Fibroblast of skin of left biceps (primary cell): ENCODE data around the gene SFR1.
A peak's percentile ranks its signal among the peaks of the same experiment; 100 is the strongest.
"Not testable (repeated sequence)": the region's sequence is repeated elsewhere in the genome, so short reads cannot be mapped to it uniquely, and the experiment has no call there.

Experiments used
- DNase-seq, 2 experiments: peaks; one replicate each; pipeline ENCODE4 v3.0.0-alpha.2; 2013; ENCODE audit warnings: low read depth in 2 of 2

The SFR1 gene

GRCh38 chr10:104109908-104110662, 11.9 kb upstream of the SFR1 start:
- peak; percentile 79 for DNase-seq

- no peak for DNase-seq
These were observed 8.5 kb upstream of the SFR1 start for GRCh38 chr10:104113376-104113956.

- DNase-seq: no peak
These were observed 4.1 kb upstream of the SFR1 start for GRCh38 chr10:104117839-104118323.

DNA sequence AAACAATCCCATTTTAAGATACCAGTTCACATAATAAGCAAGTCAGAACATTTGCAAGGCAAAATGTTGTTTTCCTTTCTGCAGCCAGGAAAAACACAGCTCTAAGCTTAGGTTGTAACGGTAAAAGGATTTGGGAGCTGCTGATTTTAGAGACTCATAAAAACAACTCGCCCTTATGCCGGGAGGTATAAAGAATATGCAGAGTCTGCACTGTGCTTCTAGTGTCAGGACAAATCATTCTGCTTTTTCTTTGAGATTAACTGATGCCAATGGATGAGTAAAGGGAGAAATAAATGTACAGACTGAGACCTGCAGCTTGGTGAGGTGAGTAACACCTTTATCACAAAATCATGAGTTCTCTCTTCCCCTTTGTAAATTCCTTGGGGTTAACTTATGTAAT, 2.0 kb upstream of the SFR1 start:
- DNase-seq: no peak

- DNase-seq: no peak
These were observed 1.5 kb upstream of the SFR1 start for GRCh38 chr10:104120512-104120902.

GRCh38 chr10:104120903-104121484, 977 bp upstream of the SFR1 start:
- peak; percentile 83 for DNase-seq

GRCh38 chr10:104122225-104123107, 495 bp downstream of the SFR1 start:
- no peak for DNase-seq

- DNase-seq: no peak
These were observed 1.4 kb downstream of the SFR1 start for GRCh38 chr10:104123397-104123796.

GRCh38 chr10:104127411-104127810, 5.4 kb downstream of the SFR1 start:
- DNase-seq: no peak

DNA sequence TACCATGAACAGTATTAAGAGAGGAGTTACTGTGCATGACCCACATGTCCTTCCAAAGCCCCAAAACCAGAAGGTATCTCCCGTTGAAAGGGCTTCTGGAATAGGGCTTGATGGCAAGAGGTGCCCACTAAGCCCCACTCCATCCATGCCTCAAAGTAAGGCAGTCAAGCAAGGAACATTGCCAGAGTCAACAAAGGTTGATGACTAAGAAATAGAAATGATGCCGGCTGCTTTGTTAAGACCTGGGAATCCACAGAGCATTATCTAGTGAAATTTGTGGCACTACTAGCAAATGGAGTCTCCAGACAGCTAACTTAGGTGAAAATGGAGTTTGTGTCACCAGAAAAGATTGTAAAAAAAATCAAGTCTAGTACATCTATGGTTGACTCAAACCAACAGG, 6.2 kb downstream of the SFR1 start:
- no peak for DNase-seq

- no peak for DNase-seq
These were observed 8.1 kb downstream of the SFR1 start for GRCh38 chr10:104130041-104130440.

DNA sequence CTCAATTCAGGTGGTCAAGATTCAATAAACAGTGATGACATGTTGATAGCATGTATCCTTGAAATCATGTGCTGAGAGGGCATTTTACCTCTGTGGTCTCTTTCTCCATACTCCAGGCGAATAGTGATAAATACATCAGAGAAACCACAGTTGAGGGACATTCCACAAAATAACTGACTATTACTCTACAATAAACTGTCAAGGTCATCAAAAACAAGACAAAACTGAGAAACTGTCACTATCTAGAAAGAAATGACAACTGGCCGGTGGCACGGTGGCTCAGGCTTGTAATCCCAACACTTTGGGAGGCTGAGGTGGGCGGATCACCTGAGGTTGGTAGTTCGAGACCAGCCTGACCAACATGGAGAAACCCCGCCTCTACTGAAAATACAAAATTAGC, 16.2 kb downstream of the SFR1 start:
- no peak for DNase-seq

DNA sequence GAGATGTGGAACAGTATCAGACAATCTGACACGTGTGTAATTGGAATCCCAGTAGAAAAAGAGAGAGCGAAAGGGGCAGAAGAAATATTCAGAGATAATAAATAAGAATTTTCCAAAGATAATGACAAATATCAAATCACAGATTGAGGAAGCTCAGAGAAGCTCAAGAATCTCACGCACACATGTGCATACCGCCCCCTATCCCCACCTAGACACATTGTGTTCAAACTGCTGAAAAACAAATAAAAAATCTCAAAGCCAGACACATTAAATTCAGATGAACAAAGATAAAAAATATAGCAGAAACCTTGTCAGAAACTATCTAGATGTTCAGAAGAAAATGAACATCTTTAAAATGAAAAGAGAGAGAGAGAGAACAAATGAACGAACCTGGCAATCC, 17.2 kb downstream of the SFR1 start:
- no peak for DNase-seq

GRCh38 chr10:104142081-104142480, 20.1 kb downstream of the SFR1 start:
- no peak for DNase-seq

GRCh38 chr10:104143829-104144228, 21.9 kb downstream of the SFR1 start:
- no peak for DNase-seq

- no peak for DNase-seq
These were observed 23.0 kb downstream of the SFR1 start for GRCh38 chr10:104144931-104145330.

- no peak for DNase-seq
These were observed 24.9 kb downstream of the SFR1 start for GRCh38 chr10:104146882-104147281.

DNA sequence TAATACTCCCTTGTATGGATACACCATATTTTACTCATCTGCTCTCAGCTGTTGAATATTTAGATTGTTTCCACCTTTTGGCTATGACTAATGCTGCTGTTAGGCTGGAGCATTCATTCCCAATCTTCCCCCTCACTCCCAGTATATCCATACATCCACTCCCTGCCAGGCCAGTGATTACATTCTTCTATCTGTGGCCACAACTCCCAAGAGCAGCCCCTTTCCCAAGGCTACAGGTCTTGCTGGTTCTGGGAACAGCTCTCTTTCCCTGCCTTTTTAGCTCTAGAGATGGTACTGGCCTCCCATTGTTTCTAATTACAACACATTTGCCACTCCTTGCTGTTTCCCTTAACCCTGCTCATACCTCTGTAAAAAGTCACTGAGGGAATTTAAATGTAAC, 28.2 kb downstream of the SFR1 start:
- DNase-seq: peak; percentile 20 to 33

DNA sequence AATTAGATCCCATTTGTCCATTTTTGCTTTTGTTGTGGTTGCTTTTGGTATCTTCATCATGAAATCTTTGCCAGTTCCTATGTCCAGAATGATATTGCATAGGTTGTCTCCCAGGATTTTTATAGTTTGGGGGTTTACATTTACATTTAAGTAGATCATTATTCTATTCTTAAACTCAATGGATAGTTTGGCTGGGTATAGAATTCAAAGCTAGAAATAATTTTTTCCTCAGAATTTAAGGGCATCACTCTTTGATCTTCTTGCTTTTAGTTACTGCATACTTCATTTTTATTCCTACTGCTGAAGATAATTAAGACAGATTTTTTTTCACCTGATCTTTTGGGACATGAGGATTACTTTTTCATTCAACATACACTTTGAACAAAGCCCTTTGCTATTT, 29.8 kb downstream of the SFR1 start:
- no peak for DNase-seq

GRCh38 chr10:104155591-104155990, 33.6 kb downstream of the SFR1 start:
- DNase-seq: no peak

- DNase-seq: no peak
These were observed 48.8 kb downstream of the SFR1 start for GRCh38 chr10:104170610-104171254.

GRCh38 chr10:104174136-104174535, 52.2 kb downstream of the SFR1 start:
- DNase-seq: not testable (repeated sequence)
